Stomach (tissue), 4 donors: Measurements from ENCODE around the gene PITX1.

Experiments
- CTCF ChIP-seq, 7 experiments: fragments of 450-650 bp in 4 of 7; fragments of 200-600 bp in 3 of 7; sonication (generic) in 3 of 7; IDR thresholded peaks; one replicate each; pipeline ENCODE4 v1.5.1; 2016 to 2019; ENCODE audit warnings: antibody characterized with exemption in 7 of 7, control low read depth in 2 of 7, mild to moderate bottlenecking in 1 of 7
- EP300 ChIP-seq: sonication (generic); formaldehyde crosslinking; IDR thresholded peaks from one replicate; pipeline ENCODE4 v1.6.1; 2017; ENCODE audit warnings: antibody characterized with exemption
- POLR2A ChIP-seq, 4 donors: fragments of 450-650 bp; IDR thresholded peaks; one replicate each; pipeline ENCODE4 v1.6.1; 2016; ENCODE audit warnings: antibody characterized with exemption in 4 of 4, control low read depth in 2 of 4, mild to moderate bottlenecking in 1 of 4, moderate library complexity in 1 of 4

GRCh38 chr5:135034963-135035677, 1.1 kb upstream of the PITX1 start:
- TF ChIP-seq CTCF (IDR thresholded peaks at IDR 0.05) (no peak), POLR2A (IDR thresholded peaks at IDR 0.05) (no peak), EP300 (no peak)
